Measurements from ENCODE around the gene GDPD3.

The GDPD3 gene

GRCh38 chr16:30066761-30067583, 46.4 kb downstream of the GDPD3 start:
- no peak for TF ChIP-seq CTCF (IDR thresholded peaks at IDR 0.05)

- TF ChIP-seq CTCF (IDR thresholded peaks at IDR 0.05) = no peak
Observed at GRCh38 chr16:30065943-30066760, 47.2 kb downstream of the GDPD3 start.

- no peak for TF ChIP-seq CTCF (IDR thresholded peaks at IDR 0.05)
Observed at GRCh38 chr16:30065102-30065942, 48.0 kb downstream of the GDPD3 start, which contains the start of gene ALDOA. ALDOA (plus strand) TSS chr16:30065760; CDS start chr16:30066898, 1,138 bp downstream.

GRCh38 chr16:30064729-30065101, 48.6 kb downstream of the GDPD3 start:
- TF ChIP-seq CTCF (IDR thresholded peaks at IDR 0.05) = no peak

- TF ChIP-seq CTCF (IDR thresholded peaks at IDR 0.05) = peak; percentile 28; the same call in 1 of the 2 replicates
Observed at GRCh38 chr16:30063893-30064728, 49.2 kb downstream of the GDPD3 start.

- TF ChIP-seq CTCF (IDR thresholded peaks at IDR 0.05) = no peak
Observed at GRCh38 chr16:30063278-30063892, 50.0 kb downstream of the GDPD3 start.
